Measurements from ENCODE around the gene GRXCR1.

GRXCR1 gene

DNA sequence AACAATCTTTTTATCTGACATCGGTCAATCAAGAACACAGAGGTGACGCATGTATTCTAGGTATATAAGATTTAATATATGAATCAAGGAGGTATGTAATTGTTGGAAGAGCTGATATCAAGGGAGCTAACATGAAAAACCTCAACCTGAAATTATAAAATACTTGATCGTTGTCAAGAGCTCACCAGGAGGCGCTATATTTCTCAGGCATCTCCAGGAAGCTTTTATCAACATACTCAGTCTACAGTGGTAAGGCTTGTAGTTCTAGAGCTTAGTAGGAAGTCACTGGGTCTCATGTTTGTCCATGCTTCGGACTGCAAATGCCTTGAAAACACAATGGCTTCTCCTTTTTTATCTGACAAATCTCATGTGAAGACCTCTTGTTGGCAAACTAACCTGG lies 156.1 kb downstream of the GRXCR1 start:
- no peak overlapping the region for H3K9ac ChIP-seq (ENCODE audit: low read length)
- no peaks in the 10 kb centered on the region for H3K27me3 ChIP-seq (ENCODE audit: insufficient read depth, low read length)
- no peak overlapping the region for H3K4me2 ChIP-seq (ENCODE audit: low read length)
- no peaks in the 10 kb centered on the region for H3K9me2 ChIP-seq (ENCODE audit: low read depth, low read length)
- TF ChIP-seq, protein P1, sequence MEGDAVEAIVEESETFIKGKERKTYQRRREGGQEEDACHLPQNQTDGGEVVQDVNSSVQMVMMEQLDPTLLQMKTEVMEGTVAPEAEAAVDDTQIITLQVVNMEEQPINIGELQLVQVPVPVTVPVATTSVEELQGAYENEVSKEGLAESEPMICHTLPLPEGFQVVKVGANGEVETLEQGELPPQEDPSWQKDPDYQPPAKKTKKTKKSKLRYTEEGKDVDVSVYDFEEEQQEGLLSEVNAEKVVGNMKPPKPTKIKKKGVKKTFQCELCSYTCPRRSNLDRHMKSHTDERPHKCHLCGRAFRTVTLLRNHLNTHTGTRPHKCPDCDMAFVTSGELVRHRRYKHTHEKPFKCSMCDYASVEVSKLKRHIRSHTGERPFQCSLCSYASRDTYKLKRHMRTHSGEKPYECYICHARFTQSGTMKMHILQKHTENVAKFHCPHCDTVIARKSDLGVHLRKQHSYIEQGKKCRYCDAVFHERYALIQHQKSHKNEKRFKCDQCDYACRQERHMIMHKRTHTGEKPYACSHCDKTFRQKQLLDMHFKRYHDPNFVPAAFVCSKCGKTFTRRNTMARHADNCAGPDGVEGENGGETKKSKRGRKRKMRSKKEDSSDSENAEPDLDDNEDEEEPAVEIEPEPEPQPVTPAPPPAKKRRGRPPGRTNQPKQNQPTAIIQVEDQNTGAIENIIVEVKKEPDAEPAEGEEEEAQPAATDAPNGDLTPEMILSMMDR (IDR thresholded peaks at IDR 0.05; ENCODE audit: low read length), result peak; percentile 52
- TF ChIP-seq EZH2 (IDR thresholded peaks at IDR 0.05; ENCODE audit: borderline replicate concordance, low read length), result no peak
- no peaks in the 10 kb centered on the region for H4K20me1 ChIP-seq (ENCODE audit: insufficient read depth, low read length)
- H3F3A ChIP-seq (ENCODE audit: insufficient read depth, low read length), result no peaks in the 10 kb centered on the region
- no peak overlapping the region for H2AFZ ChIP-seq (ENCODE audit: low read length)
- H3K36me3 ChIP-seq (ENCODE audit: insufficient read depth, low read length), result no peaks in the 10 kb centered on the region
- no peaks in the 10 kb centered on the region for H3K9me3 ChIP-seq (ENCODE audit: low read length)
- H3K4me3 ChIP-seq (ENCODE audit: low read depth, low read length, poor library complexity, severe bottlenecking), result no peak overlapping the region
- H3K27ac ChIP-seq (ENCODE audit: low read depth, low read length, poor library complexity, severe bottlenecking), result no peak overlapping the region
- H3K79me2 ChIP-seq (ENCODE audit: insufficient read depth, low read length), result no peaks in the 10 kb centered on the region
- H3K4me1 ChIP-seq (ENCODE audit: insufficient read depth, low read length, severe bottlenecking), result no peaks in the 10 kb centered on the region

DNA sequence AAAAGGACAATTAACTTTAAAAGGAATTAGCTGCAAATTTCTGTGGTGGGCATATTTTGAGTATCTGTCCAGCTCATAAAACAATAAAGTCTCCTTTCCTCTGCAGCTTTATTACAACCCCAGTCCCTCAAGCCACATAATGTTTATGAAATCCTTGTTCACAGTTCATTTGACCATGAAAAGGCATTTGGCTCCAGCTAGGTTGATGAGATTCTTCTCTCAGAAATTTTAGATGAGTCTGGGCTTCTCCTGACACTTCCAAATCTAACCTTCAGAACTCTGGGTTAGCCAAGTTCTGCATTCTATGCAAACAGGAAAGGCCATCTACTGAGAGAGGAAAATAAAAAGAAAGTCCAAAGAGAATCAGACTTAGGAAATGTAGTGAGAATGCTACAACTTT lies 156.8 kb downstream of the GRXCR1 start:
- TF ChIP-seq, protein P1 (IDR thresholded peaks at IDR 0.05; ENCODE audit: low read length), result no peak
- TF ChIP-seq EZH2 (IDR thresholded peaks at IDR 0.05; ENCODE audit: borderline replicate concordance, low read length), result no peak
- Histone ChIP-seq H3K9me2 (ENCODE audit: low read depth, low read length) (no peaks in the 10 kb centered on the region), H3K27me3 (ENCODE audit: insufficient read depth, low read length) (no peaks in the 10 kb centered on the region), H3K79me2 (ENCODE audit: insufficient read depth, low read length) (no peaks in the 10 kb centered on the region), H3K4me3 (ENCODE audit: low read depth, low read length, poor library complexity, severe bottlenecking) (no peak overlapping the region), H2AFZ (ENCODE audit: low read length) (no peak overlapping the region), H3F3A (ENCODE audit: insufficient read depth, low read length) (no peaks in the 10 kb centered on the region), H3K4me2 (ENCODE audit: low read length) (no peak overlapping the region), H3K36me3 (ENCODE audit: insufficient read depth, low read length) (no peaks in the 10 kb centered on the region), H3K9ac (ENCODE audit: low read length) (no peak overlapping the region), H3K27ac (ENCODE audit: low read depth, low read length, poor library complexity, severe bottlenecking) (no peak overlapping the region), H3K4me1 (ENCODE audit: insufficient read depth, low read length, severe bottlenecking) (no peaks in the 10 kb centered on the region), H3K9me3 (ENCODE audit: low read length) (no peaks in the 10 kb centered on the region), H4K20me1 (ENCODE audit: insufficient read depth, low read length) (no peaks in the 10 kb centered on the region)

DNA sequence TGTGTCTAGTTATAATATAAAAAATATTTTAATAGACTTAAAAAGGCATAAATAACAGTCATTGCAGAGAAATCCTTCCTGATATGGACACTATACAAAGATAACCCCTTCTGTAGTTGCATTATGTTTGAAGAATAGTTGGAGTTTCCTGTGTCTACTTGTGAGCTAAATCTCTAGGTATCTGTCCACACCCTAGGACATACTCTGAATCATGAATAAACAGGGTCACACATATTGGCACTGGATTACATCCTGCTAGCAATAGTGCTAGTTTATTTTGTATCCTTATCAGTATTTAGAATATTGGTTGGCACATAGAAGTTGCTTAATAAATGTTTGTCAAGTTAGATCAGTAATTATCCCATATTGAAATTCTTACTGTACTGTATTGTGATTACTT lies 173.9 kb downstream of the GRXCR1 start:
- no peak overlapping the region for H3K27ac ChIP-seq (ENCODE audit: low read depth, low read length, poor library complexity, severe bottlenecking)
- no peak overlapping the region for H3K9ac ChIP-seq (ENCODE audit: low read length)
- H3K36me3 ChIP-seq (ENCODE audit: insufficient read depth, low read length), result no peaks in the 10 kb centered on the region
- no peak overlapping the region for H2AFZ ChIP-seq (ENCODE audit: low read length)
- no peaks in the 10 kb centered on the region for H3K4me1 ChIP-seq (ENCODE audit: insufficient read depth, low read length, severe bottlenecking)
- no peaks in the 10 kb centered on the region for H3F3A ChIP-seq (ENCODE audit: insufficient read depth, low read length)
- no peak overlapping the region for H3K4me2 ChIP-seq (ENCODE audit: low read length)
- no peak overlapping the region for H3K4me3 ChIP-seq (ENCODE audit: low read depth, low read length, poor library complexity, severe bottlenecking)
- TF ChIP-seq EZH2 (IDR thresholded peaks at IDR 0.05; ENCODE audit: borderline replicate concordance, low read length), result no peak
- TF ChIP-seq, protein P1 (IDR thresholded peaks at IDR 0.05; ENCODE audit: low read length), result no peak
- H3K79me2 ChIP-seq (ENCODE audit: insufficient read depth, low read length), result no peaks in the 10 kb centered on the region
- H3K9me3 ChIP-seq (ENCODE audit: low read length), result no peaks in the 10 kb centered on the region
- no peaks in the 10 kb centered on the region for H4K20me1 ChIP-seq (ENCODE audit: insufficient read depth, low read length)
- no peaks in the 10 kb centered on the region for H3K9me2 ChIP-seq (ENCODE audit: low read depth, low read length)
- no peaks in the 10 kb centered on the region for H3K27me3 ChIP-seq (ENCODE audit: insufficient read depth, low read length)

Measured in OCI-LY1 (cell line).